Measurements from ENCODE around the gene PCDHGB7.
A peak's percentile ranks its signal among the peaks of the same experiment; 100 is the strongest.
"Not testable (repeated sequence)": the region's sequence is repeated elsewhere in the genome, so short reads cannot be mapped to it uniquely, and the experiment has no call there.

Gene PCDHGB7

GRCh38 chr5:141397756-141398551 lies 19.5 kb upstream of the PCDHGB7 start, which contains the start of gene PCDHGB5:
TSS of gene PCDHGB5 (plus strand) at chr5:141397947. CDS start at chr5:141398128, 181 bp downstream.
- DNase-seq = peak; percentile 44

- no peak for DNase-seq
These were observed 18.9 kb upstream of the PCDHGB7 start for GRCh38 chr5:141398608-141399007.

- no peak for DNase-seq
These were observed 17.8 kb upstream of the PCDHGB7 start for GRCh38 chr5:141399555-141400258.

- DNase-seq = peak; percentile 42
These were observed 14.8 kb upstream of the PCDHGB7 start, which contains the start of gene PCDHGA9 for GRCh38 chr5:141402553-141403243. TSS of gene PCDHGA9 (plus strand) at chr5:141402778. CDS start at chr5:141402953, 175 bp downstream.

DNA sequence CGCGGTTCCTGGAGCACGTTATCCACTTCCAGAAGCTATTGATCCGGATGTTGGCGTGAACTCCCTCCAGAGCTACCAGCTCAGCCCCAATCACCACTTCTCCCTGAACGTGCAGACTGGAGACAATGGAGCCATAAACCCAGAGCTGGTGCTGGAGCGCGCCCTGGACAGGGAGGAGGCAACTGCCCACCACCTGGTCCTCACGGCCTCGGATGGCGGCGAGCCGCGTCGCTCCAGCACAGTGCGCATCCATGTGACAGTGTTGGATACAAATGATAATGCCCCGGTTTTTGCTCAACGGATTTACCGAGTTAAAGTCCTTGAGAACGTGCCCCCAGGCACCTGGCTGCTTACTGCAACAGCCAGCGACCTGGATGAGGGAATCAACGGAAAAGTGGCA lies 14.1 kb upstream of the PCDHGB7 start:
- DNase-seq = no peak

- not testable (repeated sequence) for DNase-seq
These were observed 9.5 kb upstream of the PCDHGB7 start, which contains the start of gene PCDHGB6 for GRCh38 chr5:141407790-141408505. TSS of gene PCDHGB6 (plus strand) at chr5:141408021. CDS start at chr5:141408203, 182 bp downstream.

GRCh38 chr5:141409598-141410306 lies 7.7 kb upstream of the PCDHGB7 start:
- DNase-seq = no peak

- no peak for DNase-seq
These were observed 5.9 kb upstream of the PCDHGB7 start for GRCh38 chr5:141411575-141411974.

DNA sequence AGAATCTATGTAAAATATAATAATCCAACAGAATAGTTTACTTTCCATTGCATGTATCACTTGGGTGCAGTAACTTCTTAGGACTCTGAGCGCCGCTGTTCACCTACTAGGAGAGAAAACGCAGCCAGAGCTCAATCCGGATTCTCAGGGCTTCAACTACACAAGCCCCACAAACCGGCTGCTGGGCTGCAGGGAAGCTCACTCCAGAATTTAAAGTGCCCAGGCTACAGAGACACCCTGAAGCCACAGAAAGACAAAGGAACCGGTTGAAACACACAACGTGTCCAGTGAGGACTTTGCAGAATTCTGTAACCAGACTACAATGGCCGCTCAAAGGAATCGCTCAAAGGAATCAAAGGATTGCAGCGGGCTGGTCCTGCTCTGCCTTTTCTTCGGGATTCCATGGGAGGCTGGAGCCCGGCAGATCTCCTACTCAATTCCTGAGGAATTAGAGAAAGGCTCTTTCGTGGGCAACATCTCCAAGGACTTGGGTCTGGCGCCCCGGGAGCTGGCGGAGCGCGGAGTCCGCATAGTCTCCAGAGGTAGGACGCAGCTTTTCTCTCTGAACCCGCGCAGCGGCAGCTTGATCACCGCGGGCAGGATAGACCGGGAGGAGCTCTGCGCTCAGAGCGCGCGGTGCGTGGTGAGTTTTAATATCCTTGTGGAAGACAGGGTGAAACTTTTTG lies 4.5 kb upstream of the PCDHGB7 start, which contains the start of gene PCDHGA10:
PCDHGA10 (plus strand) TSS at position 134 of the 686 bp plus-strand sequence; CDS start at position 323, 189 bp downstream.
- peak; percentile 73 for DNase-seq

GRCh38 chr5:141413540-141414069 lies 3.9 kb upstream of the PCDHGB7 start:
- DNase-seq = no peak

- DNase-seq = not testable (repeated sequence)
These were observed 2.8 kb upstream of the PCDHGB7 start for GRCh38 chr5:141414548-141415274.

DNA sequence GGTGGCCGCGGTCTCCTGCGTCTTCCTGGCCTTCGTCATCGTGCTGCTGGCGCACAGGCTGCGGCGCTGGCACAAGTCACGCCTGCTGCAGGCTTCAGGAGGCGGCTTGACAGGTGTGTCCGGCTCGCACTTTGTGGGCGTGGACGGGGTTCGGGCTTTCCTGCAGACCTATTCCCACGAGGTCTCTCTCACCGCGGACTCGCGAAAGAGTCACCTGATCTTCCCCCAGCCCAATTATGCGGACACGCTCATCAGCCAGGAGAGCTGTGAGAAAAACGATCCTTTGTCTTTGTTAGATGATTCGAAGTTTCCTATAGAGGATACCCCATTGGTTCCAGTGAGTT lies 2.2 kb upstream of the PCDHGB7 start:
- not testable (repeated sequence) for DNase-seq

GRCh38 chr5:141419074-141419880 lies 1.8 kb downstream of the PCDHGB7 start:
- no peak for DNase-seq

- DNase-seq = peak; percentile 13
These were observed 3.5 kb downstream of the PCDHGB7 start, which contains the start of gene PCDHGA11 for GRCh38 chr5:141420855-141421488. TSS of gene PCDHGA11 (plus strand) at chr5:141421051. CDS start at chr5:141421228, 177 bp downstream.

GRCh38 chr5:141421489-141421855 lies 4.0 kb downstream of the PCDHGB7 start:
- no peak for DNase-seq

DNA sequence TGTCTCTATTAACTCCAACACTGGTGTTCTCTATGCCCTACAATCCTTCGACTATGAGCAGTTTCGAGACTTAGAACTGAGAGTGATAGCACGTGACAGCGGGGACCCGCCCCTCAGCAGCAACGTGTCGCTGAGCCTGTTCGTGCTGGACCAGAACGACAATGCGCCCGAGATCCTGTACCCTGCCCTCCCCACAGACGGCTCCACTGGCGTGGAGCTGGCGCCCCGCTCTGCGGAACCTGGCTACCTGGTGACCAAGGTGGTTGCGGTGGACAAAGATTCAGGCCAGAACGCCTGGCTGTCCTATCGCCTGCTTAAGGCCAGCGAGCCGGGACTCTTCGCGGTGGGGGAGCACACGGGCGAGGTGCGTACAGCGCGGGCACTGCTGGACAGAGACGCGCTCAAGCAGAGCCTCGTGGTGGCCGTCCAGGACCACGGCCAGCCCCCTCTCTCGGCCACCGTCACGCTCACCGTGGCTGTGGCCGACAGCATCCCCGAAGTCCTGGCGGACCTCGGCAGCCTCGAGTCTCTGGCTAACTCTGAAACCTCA lies 5.3 kb downstream of the PCDHGB7 start:
- DNase-seq = no peak

DNA sequence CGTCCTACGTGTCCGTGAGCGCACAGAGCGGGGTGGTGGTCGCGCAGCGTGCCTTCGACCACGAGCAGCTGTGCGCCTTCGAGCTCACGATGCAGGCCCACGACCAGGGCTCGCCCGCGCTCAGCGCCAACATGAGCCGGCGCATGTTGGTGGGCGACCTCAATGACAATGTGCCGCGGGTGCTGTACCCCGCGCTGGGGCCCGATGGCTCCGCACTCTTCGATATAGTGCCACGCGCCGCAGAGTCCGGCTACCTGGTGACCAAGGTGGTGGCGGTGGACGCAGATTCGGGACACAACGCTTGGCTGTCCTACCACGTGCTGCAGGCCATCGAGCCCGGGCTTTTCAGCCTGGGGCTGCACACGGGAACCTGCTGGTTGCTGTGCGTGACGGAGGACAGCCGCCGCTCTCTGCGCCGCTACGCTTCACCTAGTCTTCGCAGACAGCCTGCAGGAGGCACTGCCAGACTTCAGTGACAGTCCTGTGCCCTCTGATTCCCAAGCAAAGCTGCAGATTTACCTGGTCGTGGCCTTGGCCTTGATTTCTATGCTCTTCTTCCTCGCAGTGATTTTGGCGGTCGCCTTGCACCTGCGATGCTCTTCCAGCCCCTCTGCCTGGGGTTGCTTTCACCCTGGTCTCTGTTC lies 10.4 kb downstream of the PCDHGB7 start:
- no peak for DNase-seq

Data from HCEC 1CT (cell line).